Activated CD4-positive, alpha-beta T cell treated with anti-CD3 and anti-CD28 coated beads for 1 hour (primary cell): ENCODE data around the gene USP28.
A peak's percentile ranks its signal among the peaks of the same experiment; 100 is the strongest.
"Not testable (repeated sequence)": the region's sequence is repeated elsewhere in the genome, so short reads cannot be mapped to it uniquely, and the experiment has no call there.

Experiments used
- DNase-seq: peaks from one replicate; pipeline ENCODE4 v3.0.0-alpha.2; 2020

Gene USP28

GRCh38 chr11:113829751-113830150, 45.6 kb downstream of the USP28 start:
- no peak for DNase-seq

- no peak for DNase-seq
Measured at GRCh38 chr11:113828191-113828590, 47.2 kb downstream of the USP28 start.

GRCh38 chr11:113827477-113827876, 47.9 kb downstream of the USP28 start:
- DNase-seq = no peak

- no peak for DNase-seq
Measured at GRCh38 chr11:113818426-113818825, 56.9 kb downstream of the USP28 start.

- no peak for DNase-seq
Measured at GRCh38 chr11:113817626-113818025, 57.7 kb downstream of the USP28 start.

GRCh38 chr11:113817162-113817561, 58.2 kb downstream of the USP28 start:
- DNase-seq = no peak

- DNase-seq = no peak
Measured at GRCh38 chr11:113814181-113814580, 61.2 kb downstream of the USP28 start.

GRCh38 chr11:113808931-113809330, 66.4 kb downstream of the USP28 start:
- no peak for DNase-seq

GRCh38 chr11:113806406-113806805, 69.0 kb downstream of the USP28 start:
- DNase-seq = no peak

- no peak for DNase-seq
Measured at GRCh38 chr11:113805640-113806039, 69.7 kb downstream of the USP28 start.

- no peak for DNase-seq
Measured at GRCh38 chr11:113802621-113803020, 72.8 kb downstream of the USP28 start.

- no peak for DNase-seq
Measured at GRCh38 chr11:113796663-113797259, 78.6 kb downstream of the USP28 start.

GRCh38 chr11:113789675-113790320, 85.6 kb downstream of the USP28 start:
- DNase-seq = no peak

GRCh38 chr11:113789016-113789415, 86.4 kb downstream of the USP28 start:
- not testable (repeated sequence) for DNase-seq

- DNase-seq = no peak
Measured at GRCh38 chr11:113782134-113782533, 93.2 kb downstream of the USP28 start.

GRCh38 chr11:113781682-113782081, 93.7 kb downstream of the USP28 start:
- no peak for DNase-seq

GRCh38 chr11:113779496-113779895, 95.9 kb downstream of the USP28 start, which contains the start of gene CLDN25:
Gene CLDN25 (plus strand): TSS chr11:113779796. CDS start chr11:113779796, 0 bp downstream.
- no peak for DNase-seq

- DNase-seq = no peak
Measured at GRCh38 chr11:113778111-113778910, 97.1 kb downstream of the USP28 start.

- no peak for DNase-seq
Measured at GRCh38 chr11:113774174-113774503, 101.2 kb downstream of the USP28 start.

GRCh38 chr11:113773416-113774173, 101.8 kb downstream of the USP28 start, which contains the start of gene ZW10:
Gene ZW10 (minus strand): TSS chr11:113773692. CDS start chr11:113773666, 26 bp downstream.
- DNase-seq = peak; percentile 85

- DNase-seq = no peak
Measured at GRCh38 chr11:113773092-113773415, 102.3 kb downstream of the USP28 start.

GRCh38 chr11:113771964-113772363, 103.4 kb downstream of the USP28 start:
- DNase-seq = no peak

- DNase-seq = no peak
Measured at GRCh38 chr11:113764527-113765219, 110.7 kb downstream of the USP28 start.
